GM12878 (cell line): ENCODE data around the gene CLCN7. TPM values are rescaled to one million over a fixed set of nuclear protein-coding genes. Genes with fewer than 3 reads are reported as not detected.
A peak's percentile ranks its signal among the peaks of the same experiment; 100 is the strongest.

ENCODE experiments used
- ATAC-seq: fragments of 200-7000 bp; cut with Tn5 transposase; 3 replicates; pipeline ENCODE4 v1.9.1; 2020; ENCODE audit warnings: mild to moderate bottlenecking, moderate library complexity
- BruUV-seq: library from RNA; stranded (reverse); fragments of 400-500 nt; replicated peaks from 2 replicates; lab custom pipeline; 2021; lab: Mats Ljungman, UMichigan
- CTCF ChIA-PET: fragments of 300-600 bp; sonication (Branson Sonifier 250); formaldehyde crosslinking; extraction: SDS; loops from one replicate; lab custom pipeline; 2021; ENCODE audit warnings: inconsistent platforms; lab: Yijun Ruan, JAX
- POLR2A ChIA-PET: fragments of 350-600 bp; formaldehyde crosslinking; extraction: SDS; loops from one replicate; lab custom pipeline; 2021; ENCODE audit warnings: inconsistent platforms; lab: Charles Lee
- RAD21 ChIA-PET: fragments of 300-600 bp; sonication (Branson Sonifier 250); formaldehyde crosslinking; loops from one replicate; lab custom pipeline; 2023; ENCODE audit warnings: antibody characterized with exemption; ENCODE audit not compliant: unreplicated experiment; lab: Charles Lee
- SMC1A ChIA-PET: fragments of 300-600 bp; sonication (Branson Sonifier 250); formaldehyde crosslinking; loops from one replicate; lab custom pipeline; 2023; ENCODE audit not compliant: unreplicated experiment, uncharacterized antibody; lab: Charles Lee
- DNase-seq: peaks from one replicate; pipeline ENCODE4 v3.0.0-alpha.2; 2011; ENCODE audit warnings: low read depth, low spot score
- FAIRE-seq: peaks from 3 replicates; lab custom pipeline; 2011; peaks lifted over from hg19 to GRCh38; lab: Jason Lieb, UNC
- H2AFZ ChIP-seq: 2 replicates; pipeline ENCODE4 v1.6.0; 2011; ENCODE audit warnings: low read depth, low read length, control low read depth; ENCODE audit not compliant: control insufficient read depth
- H3K27ac ChIP-seq: 2 replicates; pipeline ENCODE4 v1.5.1; 2011; ENCODE audit warnings: control low read depth; ENCODE audit not compliant: control insufficient read depth, insufficient read depth
- H3K27me3 ChIP-seq, 2 experiments: replicated peaks in 1 of 2; 2 replicates each; pipeline versions ENCODE4 v1.6.0 to v1.6.1; 2011; ENCODE audit warnings: low read length in 1 of 2; ENCODE audit not compliant: control insufficient read depth in 2 of 2, insufficient read depth in 2 of 2
- H3K36me3 ChIP-seq, 2 experiments: 2 replicates each; pipeline ENCODE4 v1.5.1; 2011; ENCODE audit warnings: low read length in 1 of 2; ENCODE audit not compliant: control insufficient read depth in 2 of 2, insufficient read depth in 2 of 2
- H3K4me1 ChIP-seq: 2 replicates; pipeline ENCODE4 v1.6.1; 2011; ENCODE audit warnings: mild to moderate bottlenecking, low read length, moderate library complexity, mixed read lengths; ENCODE audit not compliant: control insufficient read depth, insufficient read depth
- H3K4me2 ChIP-seq: 2 replicates; pipeline ENCODE4 v1.6.0; 2011; ENCODE audit warnings: control low read depth; ENCODE audit not compliant: control insufficient read depth, insufficient read depth
- H3K4me3 ChIP-seq: fragments of 200-600 bp; sonication (generic); 2 replicates; pipeline ENCODE4 v1.5.1; 2016
- H3K79me2 ChIP-seq: 2 replicates; pipeline ENCODE4 v1.6.0; 2011; ENCODE audit warnings: low read length; ENCODE audit not compliant: control insufficient read depth, insufficient read depth
- H3K9ac ChIP-seq: 2 replicates; pipeline ENCODE4 v1.8.0; 2011; ENCODE audit warnings: low read length, control low read depth, mixed read lengths; ENCODE audit not compliant: control insufficient read depth, insufficient read depth
- H3K9me3 ChIP-seq: replicated peaks from 3 replicates; pipeline ENCODE4 v1.5.1; 2011; ENCODE audit warnings: mild to moderate bottlenecking, low read length; ENCODE audit not compliant: control insufficient read depth, insufficient read depth
- H4K20me1 ChIP-seq: 2 replicates; pipeline ENCODE4 v1.6.0; 2011; ENCODE audit not compliant: control insufficient read depth, insufficient read depth
- CBFB ChIP-seq: IDR thresholded peaks from 2 replicates; pipeline ENCODE4 v1.6.1; 2016; ENCODE audit warnings: antibody characterized with exemption, low read depth
- CREM ChIP-seq: IDR thresholded peaks from 2 replicates; pipeline ENCODE4 v1.6.1; 2014; ENCODE audit warnings: antibody characterized with exemption, low read depth
- KAT2A ChIP-seq: conservative IDR thresholded peaks from 2 replicates; pipeline ENCODE4 v1.6.1; 2011; ENCODE audit warnings: low read depth, low read length; ENCODE audit not compliant: control insufficient read depth
- NFYA ChIP-seq: IDR thresholded peaks from 2 replicates; pipeline ENCODE4 v1.6.1; 2011; ENCODE audit warnings: low read depth, mild to moderate bottlenecking, low read length, improper control_type of control experiment, borderline replicate concordance
- RAD21 ChIP-seq: IDR thresholded peaks from 2 replicates; pipeline ENCODE4 v1.6.1; 2011; ENCODE audit warnings: mild to moderate bottlenecking, low read depth, low read length, moderate library complexity; ENCODE audit not compliant: insufficient read depth
- RAD51 ChIP-seq: fragments of 450-650 bp; IDR thresholded peaks from 2 replicates; pipeline ENCODE4 v1.6.1; 2016; ENCODE audit warnings: moderate library complexity, mild to moderate bottlenecking, inconsistent platforms
- SIN3A ChIP-seq: IDR thresholded peaks from 2 replicates; pipeline ENCODE4 v1.6.1; 2012; ENCODE audit warnings: low read depth, low read length, improper control_type of control experiment
- ZNF274 ChIP-seq: IDR thresholded peaks from one replicate; pipeline ENCODE4 v1.8.0; 2011; ENCODE audit not compliant: insufficient read length, insufficient read depth
- WGBS: methylation state at CpG from one replicate; pipeline ENCODE4 v1.1.6; 2016; ENCODE audit warnings: low lambda C conversion rate; ENCODE audit not compliant: insufficient replicate concordance, insufficient coverage; ENCODE audit errors: missing lambda C conversion rate; 5-methylcytosine and 5-hydroxymethylcytosine counted together
- in situ Hi-C: fragments of 300-500 bp; cut with MboI; formaldehyde crosslinking; loops from 9 replicates; pipeline ENCODE4 v1.14.3; 2018; ENCODE audit warnings: mixed read lengths
- intact Hi-C: fragments of 100-400 bp; cut with micrococcal nuclease; formaldehyde crosslinking; loops from one replicate; pipeline ENCODE4 v1.14.2; 2022; ENCODE audit not compliant: unreplicated experiment
- polyA plus RNA-seq, 11 experiments: library from polyadenylated mRNA; depleted of rRNA in 4 of 11; unstranded in 6 of 11; stranded (reverse) in 5 of 11; fragments of >200 nt; fragmentation: Nextera tagmentation in 4 of 11; fragmentation: Illumina TruSeq in 1 of 11; extraction: Ambion mirVana in 4 of 11; extraction: Trizol in 1 of 11; gene quantifications; 1 replicate in 1 of 11; 2 replicates in 10 of 11; pipeline versions ENCODE4 v1.2.1 to v1.2.3, GENCODE V29; 2011 to 2016; ENCODE audit warnings: inconsistent platforms in 2 of 11, missing spikeins in 2 of 11, low read depth in 1 of 11
- total RNA-seq, 4 experiments: library from RNA; depleted of rRNA in 3 of 4; stranded (reverse); fragments of >200 nt in 3 of 4; fragmentation: Illumina TruSeq in 1 of 4; extraction: Trizol in 1 of 4; gene quantifications; 2 replicates each; pipeline versions ENCODE4 v1.2.1 to v1.2.3, GENCODE V29; 2013 to 2021
- TF ChIP-seq, protein P1 (sequence below): fragments of 450-650 bp; formaldehyde crosslinking; IDR thresholded peaks from 2 replicates; pipeline ENCODE4 v1.4.0; 2022; ENCODE audit warnings: mild to moderate bottlenecking, moderate library complexity
- TF ChIP-seq, protein P2 (sequence below), 3 experiments: IDR thresholded peaks in 2 of 3; conservative IDR thresholded peaks in 1 of 3; 2 replicates each; pipeline ENCODE4 v1.5.1; 2011; ENCODE audit warnings: low read depth in 3 of 3, low read length in 3 of 3, mild to moderate bottlenecking in 3 of 3, control low read depth in 2 of 3, moderate library complexity in 2 of 3, inconsistent platforms in 1 of 3, mixed read lengths in 1 of 3; ENCODE audit not compliant: control insufficient read depth in 2 of 3, insufficient read depth in 1 of 3; ENCODE audit errors: extremely low read depth in 1 of 3
- TF ChIP-seq, protein P3 (sequence below): fragments of 450-650 bp; IDR thresholded peaks from 2 replicates; pipeline ENCODE4 v1.6.1; 2016; ENCODE audit warnings: mild to moderate bottlenecking, moderate library complexity, borderline replicate concordance

CLCN7 gene
- total and polyA plus RNA-seq, 10 of the 15 experiments (the other 5 are each of a cell fraction or from before 2014, with no cell fraction given) = 0.04 to 62.5 (median 19.9) TPM

DNA sequence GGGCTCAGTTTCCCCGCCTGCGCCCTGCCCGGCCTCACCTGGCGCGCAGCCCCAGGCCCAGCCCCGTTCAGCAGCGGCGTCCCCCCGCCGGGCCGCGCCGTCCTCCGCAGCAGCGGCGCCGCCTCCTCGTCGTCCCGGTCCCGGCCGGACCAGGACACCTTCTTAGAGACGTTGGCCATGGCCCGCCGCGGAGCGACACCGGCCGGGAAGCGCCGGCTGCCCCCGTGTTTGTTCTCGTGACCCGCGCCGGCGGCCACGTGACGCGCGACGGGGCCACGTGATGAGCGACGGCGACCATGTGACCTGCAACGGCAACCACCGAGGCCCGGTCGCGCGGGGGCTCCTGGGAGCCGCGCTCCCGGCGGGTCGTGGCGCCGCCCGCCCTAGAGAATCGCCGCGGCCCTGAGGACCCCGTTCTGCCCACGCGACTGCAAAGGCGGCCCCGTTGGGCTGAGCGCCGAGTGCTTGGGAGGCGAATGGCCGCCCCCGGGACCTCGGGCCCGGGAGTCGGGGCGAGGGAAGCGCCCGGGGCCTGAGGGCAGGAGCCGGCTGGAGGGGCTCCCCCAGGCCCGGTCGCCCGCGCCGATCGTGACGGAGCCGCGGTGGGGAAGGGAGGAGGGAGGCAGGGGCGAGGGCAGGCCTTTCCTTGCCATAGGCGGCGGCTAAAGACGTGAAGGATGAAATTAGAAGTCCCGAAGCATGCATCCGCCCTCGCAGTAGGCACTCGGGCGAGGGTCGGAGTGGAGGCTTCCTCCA lies at the start of gene CLCN7 (continued):
- TF ChIP-seq, protein P1, sequence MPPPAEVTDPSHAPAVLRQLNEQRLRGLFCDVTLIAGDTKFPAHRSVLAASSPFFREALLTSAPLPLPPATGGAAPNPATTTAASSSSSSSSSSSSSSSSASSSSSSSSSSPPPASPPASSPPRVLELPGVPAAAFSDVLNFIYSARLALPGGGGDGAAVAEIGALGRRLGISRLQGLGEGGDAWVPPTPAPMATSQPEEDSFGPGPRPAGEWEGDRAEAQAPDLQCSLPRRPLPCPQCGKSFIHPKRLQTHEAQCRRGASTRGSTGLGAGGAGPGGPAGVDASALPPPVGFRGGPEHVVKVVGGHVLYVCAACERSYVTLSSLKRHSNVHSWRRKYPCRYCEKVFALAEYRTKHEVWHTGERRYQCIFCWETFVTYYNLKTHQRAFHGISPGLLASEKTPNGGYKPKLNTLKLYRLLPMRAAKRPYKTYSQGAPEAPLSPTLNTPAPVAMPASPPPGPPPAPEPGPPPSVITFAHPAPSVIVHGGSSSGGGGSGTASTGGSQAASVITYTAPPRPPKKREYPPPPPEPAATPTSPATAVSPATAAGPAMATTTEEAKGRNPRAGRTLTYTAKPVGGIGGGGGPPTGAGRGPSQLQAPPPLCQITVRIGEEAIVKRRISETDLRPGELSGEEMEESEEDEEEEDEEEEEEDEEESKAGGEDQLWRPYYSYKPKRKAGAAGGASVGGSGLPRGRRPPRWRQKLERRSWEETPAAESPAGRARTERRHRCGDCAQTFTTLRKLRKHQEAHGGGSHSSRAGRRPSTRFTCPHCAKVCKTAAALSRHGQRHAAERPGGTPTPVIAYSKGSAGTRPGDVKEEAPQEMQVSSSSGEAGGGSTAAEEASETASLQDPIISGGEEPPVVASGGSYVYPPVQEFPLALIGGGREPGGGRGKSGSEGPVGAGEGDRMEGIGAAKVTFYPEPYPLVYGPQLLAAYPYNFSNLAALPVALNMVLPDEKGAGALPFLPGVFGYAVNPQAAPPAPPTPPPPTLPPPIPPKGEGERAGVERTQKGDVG (CRISPR knock-in tag) = no peak
- TF ChIP-seq, protein P2, sequence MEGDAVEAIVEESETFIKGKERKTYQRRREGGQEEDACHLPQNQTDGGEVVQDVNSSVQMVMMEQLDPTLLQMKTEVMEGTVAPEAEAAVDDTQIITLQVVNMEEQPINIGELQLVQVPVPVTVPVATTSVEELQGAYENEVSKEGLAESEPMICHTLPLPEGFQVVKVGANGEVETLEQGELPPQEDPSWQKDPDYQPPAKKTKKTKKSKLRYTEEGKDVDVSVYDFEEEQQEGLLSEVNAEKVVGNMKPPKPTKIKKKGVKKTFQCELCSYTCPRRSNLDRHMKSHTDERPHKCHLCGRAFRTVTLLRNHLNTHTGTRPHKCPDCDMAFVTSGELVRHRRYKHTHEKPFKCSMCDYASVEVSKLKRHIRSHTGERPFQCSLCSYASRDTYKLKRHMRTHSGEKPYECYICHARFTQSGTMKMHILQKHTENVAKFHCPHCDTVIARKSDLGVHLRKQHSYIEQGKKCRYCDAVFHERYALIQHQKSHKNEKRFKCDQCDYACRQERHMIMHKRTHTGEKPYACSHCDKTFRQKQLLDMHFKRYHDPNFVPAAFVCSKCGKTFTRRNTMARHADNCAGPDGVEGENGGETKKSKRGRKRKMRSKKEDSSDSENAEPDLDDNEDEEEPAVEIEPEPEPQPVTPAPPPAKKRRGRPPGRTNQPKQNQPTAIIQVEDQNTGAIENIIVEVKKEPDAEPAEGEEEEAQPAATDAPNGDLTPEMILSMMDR (IDR thresholded peaks at IDR 0.05 in 2 of 3, conservative IDR thresholded peaks at IDR 0.05 in 1 of 3; ENCODE audit: control insufficient read depth in 2 of 3, extremely low read depth in 1 of 3, insufficient read depth in 1 of 3, low read depth in 3 of 3, low read length in 3 of 3) = no peak
- no peak for TF ChIP-seq CBFB
- TF ChIP-seq SIN3A = peak; percentile 96
- TF ChIP-seq, all 136 proteins: peak for 53

DNA sequence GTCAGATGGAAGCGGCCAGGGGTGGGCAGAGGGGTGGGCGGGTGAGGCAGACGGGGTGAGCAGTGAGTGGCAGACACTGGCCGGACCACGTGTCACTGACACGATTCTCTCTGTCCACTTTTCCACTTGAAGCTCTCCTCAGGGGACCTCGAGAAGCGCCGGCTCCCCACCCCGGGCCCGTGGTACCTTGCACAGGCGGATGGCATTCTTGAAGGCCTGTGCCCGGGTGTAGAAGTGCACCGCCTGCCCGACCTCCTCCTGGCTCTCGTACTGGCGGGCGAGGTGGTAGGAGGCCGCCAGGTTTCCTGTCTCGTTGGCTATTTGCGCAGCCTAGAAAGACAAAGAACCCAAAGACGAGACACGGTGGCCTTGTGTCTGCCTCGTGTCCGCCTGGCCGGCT lies 49.5 kb upstream of the CLCN7 start:
- Histone ChIP-seq H3K4me2 (no peak overlapping the region), H3K9me3 (no peaks in the 10 kb centered on the region), H3K9ac (no peak overlapping the region), H4K20me1 (no peaks in the 10 kb centered on the region), H3K36me3 (no peaks in the 10 kb centered on the region), H3K4me1 (no peaks in the 10 kb centered on the region), H3K27me3 (no peaks in the 10 kb centered on the region), H3K27ac (no peak overlapping the region), H3K79me2 (no peaks in the 10 kb centered on the region), H3K4me3 (no peak overlapping the region), H2AFZ (no peak overlapping the region)
- TF ChIP-seq KAT2A = no peak
- no peak for TF ChIP-seq NFYA
- TF ChIP-seq, protein P3, sequence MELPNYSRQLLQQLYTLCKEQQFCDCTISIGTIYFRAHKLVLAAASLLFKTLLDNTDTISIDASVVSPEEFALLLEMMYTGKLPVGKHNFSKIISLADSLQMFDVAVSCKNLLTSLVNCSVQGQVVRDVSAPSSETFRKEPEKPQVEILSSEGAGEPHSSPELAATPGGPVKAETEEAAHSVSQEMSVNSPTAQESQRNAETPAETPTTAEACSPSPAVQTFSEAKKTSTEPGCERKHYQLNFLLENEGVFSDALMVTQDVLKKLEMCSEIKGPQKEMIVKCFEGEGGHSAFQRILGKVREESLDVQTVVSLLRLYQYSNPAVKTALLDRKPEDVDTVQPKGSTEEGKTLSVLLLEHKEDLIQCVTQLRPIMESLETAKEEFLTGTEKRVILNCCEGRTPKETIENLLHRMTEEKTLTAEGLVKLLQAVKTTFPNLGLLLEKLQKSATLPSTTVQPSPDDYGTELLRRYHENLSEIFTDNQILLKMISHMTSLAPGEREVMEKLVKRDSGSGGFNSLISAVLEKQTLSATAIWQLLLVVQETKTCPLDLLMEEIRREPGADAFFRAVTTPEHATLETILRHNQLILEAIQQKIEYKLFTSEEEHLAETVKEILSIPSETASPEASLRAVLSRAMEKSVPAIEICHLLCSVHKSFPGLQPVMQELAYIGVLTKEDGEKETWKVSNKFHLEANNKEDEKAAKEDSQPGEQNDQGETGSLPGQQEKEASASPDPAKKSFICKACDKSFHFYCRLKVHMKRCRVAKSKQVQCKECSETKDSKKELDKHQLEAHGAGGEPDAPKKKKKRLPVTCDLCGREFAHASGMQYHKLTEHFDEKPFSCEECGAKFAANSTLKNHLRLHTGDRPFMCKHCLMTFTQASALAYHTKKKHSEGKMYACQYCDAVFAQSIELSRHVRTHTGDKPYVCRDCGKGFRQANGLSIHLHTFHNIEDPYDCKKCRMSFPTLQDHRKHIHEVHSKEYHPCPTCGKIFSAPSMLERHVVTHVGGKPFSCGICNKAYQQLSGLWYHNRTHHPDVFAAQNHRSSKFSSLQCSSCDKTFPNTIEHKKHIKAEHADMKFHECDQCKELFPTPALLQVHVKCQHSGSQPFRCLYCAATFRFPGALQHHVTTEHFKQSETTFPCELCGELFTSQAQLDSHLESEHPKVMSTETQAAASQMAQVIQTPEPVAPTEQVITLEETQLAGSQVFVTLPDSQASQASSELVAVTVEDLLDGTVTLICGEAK = no peak
- TF ChIP-seq CREM = no peak
- no peak for TF ChIP-seq ZNF274
- TF ChIP-seq RAD21 = no peak
- no peak for TF ChIP-seq RAD51
- in situ Hi-C loops = no loop called here
- ChIA-PET POLR2A (interaction anchor here (0.5 kb wide), 1 partner anchor 66 kb away, joined by 3 read pairs; no protein-coding TSS in a partner anchor), CTCF (no interaction called here), RAD21 (no interaction called here), SMC1A (no interaction called here)
- WGBS = 61% methylated on average over 25 of the region's 26 CpGs
- BruUV-seq = no TSS peak
- FAIRE-seq = no peak
- intact Hi-C loops = no loop called here
- no peak for ATAC-seq
- DNase-seq = no peak
